Limb (tissue), 2 donors: ENCODE results near the gene UNC5A.
"Not testable (repeated sequence)": the region's sequence is repeated elsewhere in the genome, so short reads cannot be mapped to it uniquely, and the experiment has no call there.

ENCODE experiments used
- DNase-seq, 2 donors: peaks; one replicate each; pipeline ENCODE4 v3.0.0-alpha.2; 2016; ENCODE audit errors: extremely low spot score in 2 of 2

Gene UNC5A

GRCh38 chr5:176862330-176862995 is 52.1 kb downstream of the UNC5A start:
- DNase-seq, result no peak

GRCh38 chr5:176863041-176863764 is 52.8 kb downstream of the UNC5A start:
- no peak for DNase-seq

DNA sequence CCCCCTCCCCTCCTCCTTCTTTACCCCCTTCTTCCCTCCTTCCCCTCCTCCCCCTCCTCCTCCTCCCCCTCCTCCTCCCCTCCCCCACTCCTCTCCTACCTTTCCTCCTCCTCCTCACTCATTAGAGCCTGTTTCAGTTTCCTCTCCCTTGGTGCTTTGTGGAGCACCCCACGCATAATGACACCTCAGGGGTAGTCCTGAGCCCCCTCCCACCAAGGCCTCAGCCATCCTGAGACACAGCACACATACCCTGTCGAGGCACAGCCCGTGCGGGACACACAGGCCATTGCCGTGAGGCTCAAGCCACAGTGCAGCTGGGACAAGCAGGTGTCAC is 53.4 kb downstream of the UNC5A start:
- DNase-seq, result no peak

DNA sequence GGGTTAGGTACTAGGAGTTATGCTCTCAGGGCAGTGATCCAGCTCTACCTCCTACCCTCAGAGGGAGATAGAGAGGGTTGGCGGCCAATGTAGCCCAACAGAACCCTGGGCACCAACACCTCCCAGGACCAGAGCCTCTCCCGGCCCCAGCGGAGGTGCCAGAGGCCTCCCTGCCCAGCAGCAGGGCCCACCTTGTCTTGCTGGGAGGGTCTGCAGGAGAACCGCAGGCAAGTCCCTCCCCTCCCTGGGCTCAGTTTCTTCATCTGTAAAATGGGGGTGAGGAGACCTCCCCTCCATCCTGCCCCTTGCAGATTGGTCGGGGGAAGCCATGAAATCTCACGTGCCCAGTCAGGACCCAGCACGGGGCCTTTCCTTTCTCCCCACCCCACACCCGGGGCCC is 54.4 kb downstream of the UNC5A start:
- no peak for DNase-seq

DNA sequence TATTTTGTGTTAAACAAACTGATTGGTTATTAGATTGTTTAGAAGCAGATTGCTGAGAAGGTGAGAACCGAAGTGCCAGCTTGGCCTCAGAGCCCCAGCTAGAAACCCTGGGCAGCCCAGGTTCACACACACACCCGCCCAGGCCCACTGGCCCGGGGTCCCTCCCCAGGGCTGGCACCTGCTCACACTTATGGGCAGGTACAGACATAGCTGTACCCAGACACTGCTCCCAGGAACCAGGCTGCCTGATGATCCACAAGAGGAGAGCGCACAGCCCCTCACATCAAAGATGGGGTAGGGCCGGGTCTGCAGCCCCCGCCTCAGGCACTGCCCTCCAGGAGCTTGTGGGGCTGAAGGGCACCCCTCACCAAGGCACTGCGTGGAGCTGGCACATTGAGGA is 55.6 kb downstream of the UNC5A start:
- no peak for DNase-seq

DNA sequence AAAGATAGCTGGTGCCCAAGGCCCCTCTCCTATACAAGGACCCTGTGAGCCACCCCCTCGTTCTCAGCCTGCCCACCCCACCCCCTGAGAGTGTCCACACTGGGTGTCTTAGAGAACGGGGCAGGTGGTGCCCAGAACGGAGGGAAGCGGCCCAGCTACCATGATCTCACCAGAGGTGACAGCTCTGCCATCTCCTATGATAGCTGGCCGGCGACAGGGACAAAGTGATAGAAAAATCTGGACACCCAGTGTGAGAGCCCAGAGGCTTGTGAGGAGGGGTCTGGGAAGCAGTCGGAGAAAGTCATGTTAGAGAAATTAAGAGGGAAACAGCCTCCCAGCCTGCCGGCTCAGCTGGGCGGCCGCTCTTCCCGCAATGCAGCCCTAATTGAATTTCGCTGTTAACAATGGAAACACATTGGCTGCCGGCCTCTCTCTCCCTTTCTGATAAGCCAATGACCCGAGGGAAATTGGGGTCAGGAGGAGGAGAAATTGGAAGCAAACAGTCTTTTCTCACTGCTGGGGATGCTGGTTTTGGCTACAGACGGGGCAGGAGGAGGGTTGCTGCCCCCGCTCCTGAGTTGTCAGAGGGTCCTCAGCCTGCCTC is 56.5 kb downstream of the UNC5A start:
- DNase-seq, result no peak

GRCh38 chr5:176868126-176868525 is 57.8 kb downstream of the UNC5A start:
- no peak for DNase-seq

GRCh38 chr5:176868731-176869130 is 58.4 kb downstream of the UNC5A start:
- DNase-seq, result no peak

DNA sequence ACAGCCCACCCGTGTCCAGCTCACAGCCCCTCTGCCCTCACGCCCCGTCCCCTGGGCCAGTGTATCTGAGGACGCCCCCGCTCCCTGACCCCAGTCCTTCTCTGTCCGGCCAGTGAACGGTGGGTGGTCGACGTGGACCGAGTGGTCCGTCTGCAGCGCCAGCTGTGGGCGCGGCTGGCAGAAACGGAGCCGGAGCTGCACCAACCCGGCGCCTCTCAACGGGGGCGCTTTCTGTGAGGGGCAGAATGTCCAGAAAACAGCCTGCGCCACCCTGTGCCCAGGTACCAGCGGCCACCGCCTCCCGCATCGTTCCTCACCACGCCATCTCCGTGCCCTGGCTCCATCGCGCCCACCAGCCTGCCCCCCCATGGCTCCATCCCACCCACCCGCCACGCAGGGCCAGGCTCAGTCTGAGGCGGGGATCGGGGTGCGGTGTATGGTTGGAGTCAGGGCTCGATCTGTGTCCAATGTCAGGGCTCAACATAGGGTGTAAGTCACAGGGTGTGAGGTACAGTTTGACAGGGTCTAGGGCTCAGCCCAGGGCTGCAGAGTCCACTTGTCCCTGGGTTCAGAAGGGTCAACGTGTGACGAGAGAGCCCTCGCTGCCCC is 59.2 kb downstream of the UNC5A start:
- DNase-seq, result no peak

- DNase-seq, result peak in 1 of 2 donors; percentile 49
Measured at GRCh38 chr5:176870110-176870591, 59.8 kb downstream of the UNC5A start.

- not testable (repeated sequence) for DNase-seq
Measured at GRCh38 chr5:176870644-176871043, 60.3 kb downstream of the UNC5A start.

- DNase-seq, result not testable (repeated sequence)
Measured at GRCh38 chr5:176872586-176872985, 62.2 kb downstream of the UNC5A start.

DNA sequence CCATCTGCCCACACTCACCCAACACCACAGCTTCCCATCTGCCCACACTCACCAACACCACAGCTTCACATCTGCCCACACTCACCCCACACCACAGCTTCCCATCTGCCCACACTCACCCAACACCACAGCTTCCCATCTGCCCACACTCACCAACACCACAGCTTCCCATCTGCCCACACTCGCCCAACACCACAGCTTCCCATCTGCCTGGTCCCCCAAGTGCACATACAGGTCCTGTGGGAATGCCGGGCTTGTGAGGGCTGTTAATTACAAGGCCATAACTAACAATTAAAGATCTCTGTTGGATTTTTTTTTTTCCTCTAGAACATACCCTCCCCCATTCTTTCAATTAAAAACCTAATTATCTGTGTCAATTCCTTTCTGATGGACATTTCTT is 62.7 kb downstream of the UNC5A start:
- DNase-seq, result not testable (repeated sequence)

GRCh38 chr5:176873541-176874172 is 63.3 kb downstream of the UNC5A start:
- no peak for DNase-seq

GRCh38 chr5:176874198-176874780 is 63.9 kb downstream of the UNC5A start:
- DNase-seq, result no peak

GRCh38 chr5:176875014-176875550 is 64.7 kb downstream of the UNC5A start:
- no peak for DNase-seq

GRCh38 chr5:176875783-176876505 is 65.6 kb downstream of the UNC5A start:
- no peak for DNase-seq

DNA sequence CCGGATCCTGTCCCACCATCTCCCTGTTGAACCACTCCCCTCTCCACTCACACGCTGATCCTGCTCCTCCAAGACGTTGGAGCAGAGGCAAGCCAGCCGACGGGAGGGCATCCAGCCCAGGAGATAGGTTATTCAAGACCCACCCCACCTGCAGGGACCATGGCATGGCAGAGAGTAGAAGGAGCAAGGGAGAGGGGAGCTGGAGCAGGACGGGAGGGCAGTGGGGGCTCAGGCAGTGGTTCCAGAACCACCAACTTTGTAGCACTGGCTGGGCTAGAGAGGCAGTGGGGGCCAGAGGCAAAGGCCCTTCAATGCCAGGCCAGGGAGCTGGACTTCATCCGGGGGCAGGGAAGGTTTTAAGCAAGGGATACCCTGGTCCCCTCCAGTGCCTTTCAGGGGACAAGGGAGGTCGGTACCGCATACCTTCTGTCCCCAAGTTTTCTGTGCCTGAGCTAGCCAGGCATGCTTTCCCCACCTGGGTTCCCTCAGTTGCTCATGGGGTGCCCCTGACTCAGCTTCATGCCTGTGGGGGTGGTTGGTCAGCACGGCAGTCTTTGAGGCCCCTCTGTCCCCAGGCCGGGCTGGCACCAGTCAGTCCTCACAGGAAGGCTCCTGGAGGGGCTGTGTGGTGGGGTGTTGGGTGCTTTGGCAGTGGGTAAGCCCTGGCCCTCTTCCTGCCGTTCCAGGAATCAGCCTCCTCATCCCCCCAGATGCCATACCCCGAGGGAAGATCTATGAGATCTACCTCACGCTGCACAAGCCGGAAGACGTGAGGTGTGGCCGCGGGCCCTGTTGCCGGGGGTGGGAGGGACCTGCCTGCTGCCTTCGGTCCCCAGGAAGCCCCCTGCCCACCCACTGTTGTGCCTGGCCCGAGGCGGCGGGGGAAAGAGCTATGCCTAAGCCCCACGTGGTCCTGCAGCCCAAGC is 66.4 kb downstream of the UNC5A start:
- DNase-seq, result no peak

- DNase-seq, result no peak
Measured at GRCh38 chr5:176877793-176878331, 67.5 kb downstream of the UNC5A start.
